Activated CD8-positive, alpha-beta memory T cell treated with anti-CD3 and anti-CD28 coated beads, Interleukin-2, amount 50 U/mL, for 1 hour (primary cell): Measurements from ENCODE around the gene BSN.

Experiments used
- DNase-seq: peaks from one replicate; pipeline ENCODE4 v3.0.0-alpha.2; 2020; ENCODE audit errors: extremely low read depth

The BSN gene

DNA sequence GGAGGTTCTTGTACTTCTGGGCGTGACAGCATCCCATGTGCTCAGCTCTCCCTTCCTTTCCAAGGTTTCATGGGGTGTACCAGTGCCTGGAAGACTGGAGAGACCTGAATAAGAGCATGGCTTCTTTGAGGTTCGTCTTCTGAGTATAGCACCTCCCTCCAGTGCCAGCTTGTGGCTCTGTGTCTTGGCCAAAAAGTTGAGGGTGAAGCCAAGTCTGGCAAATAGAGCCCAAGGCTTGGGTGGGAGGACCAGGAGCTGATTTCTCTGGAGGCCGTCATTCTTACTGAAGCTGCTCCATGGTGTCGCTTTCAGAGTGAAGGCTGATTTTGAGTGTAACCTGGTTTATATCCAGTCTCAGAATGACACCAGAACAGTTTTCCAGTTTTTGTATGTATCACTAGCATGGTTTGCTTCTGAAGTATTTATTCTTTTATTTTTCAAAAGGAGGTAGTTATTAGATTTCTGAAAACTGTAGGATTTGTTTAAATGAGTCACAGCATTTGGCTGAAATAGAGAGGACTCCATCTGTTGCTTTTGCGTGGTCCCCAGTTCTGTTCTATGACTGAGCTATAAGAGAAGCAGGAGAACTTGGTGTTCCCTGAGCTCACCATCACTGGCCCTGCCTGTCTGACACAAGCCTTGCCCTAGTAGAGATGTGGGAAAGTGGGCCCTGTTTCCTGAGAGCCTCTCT, 47.2 kb downstream of the BSN start:
- DNase-seq = no peak

DNA sequence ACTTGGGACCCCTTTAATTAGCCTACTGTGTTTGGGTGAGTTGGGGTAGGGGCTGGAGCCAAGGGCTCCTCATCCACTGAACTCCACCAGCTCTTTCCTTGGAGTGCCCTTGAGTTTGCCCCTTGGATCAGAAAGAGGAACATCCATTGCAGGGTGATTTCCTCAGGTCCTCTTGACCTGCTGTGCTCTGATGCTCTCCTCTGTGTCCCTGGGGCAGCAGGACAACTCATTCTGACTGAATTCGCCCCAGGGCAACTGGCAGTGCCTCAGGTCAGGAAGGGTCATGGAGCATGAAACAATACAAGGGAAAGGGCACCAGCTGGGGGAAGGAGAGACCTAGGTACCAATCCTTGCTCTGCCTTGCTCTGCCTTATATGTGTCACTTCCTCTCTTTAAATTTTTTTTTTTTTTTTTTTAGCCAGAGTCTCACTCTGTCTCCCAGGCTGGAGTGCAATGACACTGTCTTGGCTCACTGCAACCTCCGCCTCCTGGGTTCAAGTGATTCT, 47.8 kb downstream of the BSN start:
- DNase-seq = no peak

DNA sequence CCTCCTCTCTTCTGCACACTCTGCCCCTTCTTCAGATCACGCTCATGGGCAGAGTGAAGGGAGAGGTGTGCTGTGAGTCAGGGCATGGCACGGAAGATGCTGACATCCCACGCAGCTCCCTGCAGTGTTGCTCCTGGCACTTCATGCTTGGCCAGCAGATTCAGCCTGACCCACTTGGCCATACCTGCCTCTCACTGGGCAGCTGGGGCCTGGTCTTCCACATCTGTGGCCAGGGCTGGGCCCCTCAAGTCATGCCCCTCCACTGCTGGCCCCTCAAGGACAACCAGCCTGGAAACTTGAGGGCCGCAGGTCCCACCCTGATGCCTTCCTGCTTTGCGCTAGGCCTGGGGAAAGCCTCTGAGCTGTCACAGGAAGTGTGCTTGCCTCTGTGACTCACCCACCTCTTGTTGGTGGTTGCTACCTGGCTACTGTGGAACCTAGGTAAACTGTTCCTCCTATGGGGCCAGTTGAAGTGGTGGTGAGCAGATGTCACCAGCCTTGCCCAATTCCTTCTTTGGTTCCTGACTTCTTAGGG, 48.7 kb downstream of the BSN start:
- peak; percentile 27 for DNase-seq

DNA sequence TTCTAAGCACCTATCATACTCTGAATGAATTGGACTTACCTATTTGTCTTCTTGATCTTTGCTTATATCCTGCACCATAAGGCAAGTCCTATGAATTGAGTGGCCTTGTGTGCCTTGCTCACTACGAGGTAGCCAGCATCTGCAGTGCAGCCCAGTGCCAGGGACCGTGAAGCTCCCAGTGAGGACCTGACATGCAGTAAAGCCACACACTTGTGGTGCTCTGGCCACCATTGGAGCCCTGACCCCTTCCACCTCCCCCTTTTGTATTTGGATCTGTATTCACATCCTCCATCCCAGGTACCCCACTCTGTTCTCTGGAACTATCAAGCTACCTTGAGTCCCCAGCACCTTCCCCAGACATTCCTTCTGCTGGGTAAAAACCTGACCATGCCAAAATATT, 52.1 kb downstream of the BSN start:
- DNase-seq = no peak

DNA sequence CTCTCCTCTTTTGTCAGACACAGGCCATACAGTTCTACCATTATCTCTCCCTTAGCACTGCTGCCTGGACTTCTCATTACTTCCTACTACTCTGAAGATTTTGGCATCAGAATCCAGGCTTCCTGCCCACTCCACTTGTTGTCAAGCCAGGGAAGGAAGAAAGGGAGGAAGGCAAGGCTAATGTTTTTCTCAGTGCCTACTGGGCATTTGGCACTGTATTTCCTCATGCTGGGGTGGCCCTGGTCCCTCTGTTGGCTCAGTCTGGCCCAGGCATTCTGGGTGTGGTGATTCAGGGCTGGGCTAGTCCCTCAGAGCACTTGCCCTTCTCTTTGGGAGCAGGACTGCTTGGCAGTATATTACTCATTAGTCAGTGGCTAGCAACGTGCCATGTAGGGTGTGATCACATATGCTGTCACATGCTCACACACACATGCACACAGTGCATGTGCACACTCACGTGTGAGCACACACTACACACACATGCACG, 52.9 kb downstream of the BSN start:
- DNase-seq = no peak

GRCh38 chr3:49607796-49608195, 53.5 kb downstream of the BSN start:
- DNase-seq = no peak

DNA sequence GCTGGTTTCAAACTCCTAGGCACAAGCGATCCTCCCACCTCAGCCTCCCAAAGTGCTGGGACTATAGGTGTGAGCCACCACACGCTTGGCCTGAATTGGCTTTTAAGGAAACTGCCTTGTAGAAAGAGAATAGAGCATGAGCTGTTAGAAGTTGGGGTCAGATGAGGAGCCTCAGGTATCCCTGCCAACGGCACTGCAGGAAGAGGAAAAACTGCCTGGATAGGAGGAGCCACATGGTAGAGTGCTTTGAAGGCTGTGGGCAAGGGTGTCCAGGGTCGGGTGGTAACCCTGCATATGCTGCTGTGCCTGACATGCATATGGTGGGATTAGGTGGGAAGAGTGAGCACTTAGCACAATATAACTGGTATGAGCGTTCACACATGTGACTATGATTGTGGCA, 55.0 kb downstream of the BSN start:
- DNase-seq = no peak

GRCh38 chr3:49609815-49610214, 55.5 kb downstream of the BSN start:
- DNase-seq = no peak

GRCh38 chr3:49610666-49611280, 56.5 kb downstream of the BSN start:
- no peak for DNase-seq

DNA sequence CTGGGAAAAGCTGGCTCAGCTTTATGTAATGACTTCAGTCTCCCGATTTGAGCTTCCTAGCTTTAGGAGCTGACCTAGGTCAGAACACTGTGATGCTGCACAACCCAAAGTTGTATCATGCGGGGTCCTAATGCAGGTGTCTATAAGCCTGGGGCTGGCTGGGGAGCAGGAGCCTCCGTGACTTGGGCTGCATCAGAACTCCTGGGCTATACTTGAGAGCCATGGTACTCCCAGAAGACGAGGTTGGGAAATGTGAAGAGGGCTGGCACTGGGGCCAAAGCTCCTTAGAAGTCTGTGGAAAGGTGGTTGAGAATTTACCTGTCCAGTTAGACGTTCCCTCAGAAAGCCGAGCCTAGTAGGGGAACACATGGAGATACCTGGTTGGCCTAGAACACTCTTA, 57.0 kb downstream of the BSN start:
- DNase-seq = no peak

- no peak for DNase-seq
Measured at GRCh38 chr3:49611719-49612118, 57.4 kb downstream of the BSN start.

- no peak for DNase-seq
Measured at GRCh38 chr3:49614936-49615335, 60.7 kb downstream of the BSN start.

DNA sequence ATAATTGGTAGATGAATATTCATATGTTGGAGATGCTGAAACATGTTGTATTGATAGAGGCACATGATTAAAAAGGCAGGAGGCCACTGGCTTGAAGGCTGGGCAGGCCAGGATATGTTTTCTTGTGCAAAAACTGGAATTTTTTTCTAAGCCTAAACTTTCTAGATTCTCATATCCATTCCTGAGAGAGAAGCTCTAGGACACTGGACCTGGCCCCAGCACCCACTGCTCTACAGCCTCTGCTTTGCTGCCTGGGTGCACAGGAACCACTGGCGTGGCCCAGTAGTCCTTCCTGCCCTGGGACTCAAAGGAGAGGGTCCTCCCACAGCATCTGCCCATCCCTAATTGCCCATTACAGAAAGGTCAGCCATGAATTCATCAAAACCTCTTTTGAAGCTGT, 61.8 kb downstream of the BSN start:
- DNase-seq = no peak

- no peak for DNase-seq
Measured at GRCh38 chr3:49616491-49616941, 62.2 kb downstream of the BSN start.

DNA sequence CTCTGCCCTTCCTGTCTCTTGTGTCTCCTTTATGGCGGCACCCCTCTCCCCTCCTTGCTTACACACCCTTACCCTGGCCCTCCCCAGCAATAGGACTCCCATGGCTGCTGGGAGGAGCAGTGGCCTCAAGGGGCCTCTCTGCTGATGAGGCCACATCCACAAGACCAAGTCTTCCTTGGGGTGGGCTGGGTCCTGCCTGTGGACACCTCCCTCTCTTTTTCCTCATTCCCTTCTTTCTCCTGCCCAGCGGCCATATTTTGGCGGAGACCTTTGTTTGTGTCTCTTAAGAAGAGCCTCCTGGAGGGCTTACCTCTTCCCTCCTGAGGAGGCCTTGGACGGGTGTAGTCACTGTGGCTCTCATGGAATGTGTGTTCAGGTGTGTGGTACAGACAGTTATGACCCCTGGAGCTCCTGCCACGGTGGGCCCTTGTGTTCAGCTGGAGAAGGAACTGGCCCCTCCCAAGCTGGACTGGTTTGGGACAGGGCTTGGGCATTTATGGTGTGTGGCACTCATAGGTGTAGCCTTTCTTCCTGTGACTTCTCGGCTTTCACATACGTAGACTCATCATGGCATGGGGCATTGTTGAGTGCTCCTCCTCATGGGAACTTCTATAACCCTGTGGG, 63.2 kb downstream of the BSN start:
- no peak for DNase-seq

DNA sequence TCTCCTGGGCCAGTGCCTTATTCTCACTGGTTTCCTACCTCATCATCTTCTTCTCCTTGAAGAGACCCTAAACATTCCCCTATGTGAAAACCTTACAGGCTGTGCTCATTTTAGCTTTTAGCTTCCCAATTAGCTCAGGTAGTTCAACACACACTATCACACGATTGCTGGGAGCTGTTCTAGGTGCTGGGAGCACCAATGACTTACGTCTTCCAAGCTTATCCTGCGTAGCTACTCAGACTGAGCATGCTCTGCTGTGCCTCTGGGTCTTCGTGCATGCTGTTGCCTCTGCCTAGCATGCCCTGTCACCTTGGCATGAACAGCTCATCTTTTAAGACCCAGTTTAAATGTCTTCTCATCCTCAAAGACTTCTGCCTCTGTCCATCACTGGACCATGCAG, 64.1 kb downstream of the BSN start:
- DNase-seq = no peak

GRCh38 chr3:49619649-49620048, 65.4 kb downstream of the BSN start:
- DNase-seq = no peak

DNA sequence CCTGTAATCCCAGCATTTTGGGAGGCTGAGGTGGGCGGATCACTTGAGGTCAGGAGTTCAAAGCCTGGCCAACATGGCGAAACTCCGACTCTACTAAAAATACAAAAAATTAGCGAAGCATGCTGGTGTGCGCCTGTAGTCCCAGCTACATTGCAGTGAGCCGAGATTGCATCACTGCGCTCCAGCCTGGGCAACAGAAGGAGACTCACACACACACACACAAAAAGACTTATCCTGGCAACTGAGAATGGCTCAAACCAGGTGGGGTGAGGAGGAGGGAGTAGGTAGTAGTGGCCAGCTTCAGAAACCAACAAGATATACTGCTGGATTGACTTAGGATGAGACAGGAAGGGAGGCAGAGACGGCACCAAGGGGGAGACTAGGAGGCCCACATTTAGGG, 66.5 kb downstream of the BSN start:
- DNase-seq = no peak

DNA sequence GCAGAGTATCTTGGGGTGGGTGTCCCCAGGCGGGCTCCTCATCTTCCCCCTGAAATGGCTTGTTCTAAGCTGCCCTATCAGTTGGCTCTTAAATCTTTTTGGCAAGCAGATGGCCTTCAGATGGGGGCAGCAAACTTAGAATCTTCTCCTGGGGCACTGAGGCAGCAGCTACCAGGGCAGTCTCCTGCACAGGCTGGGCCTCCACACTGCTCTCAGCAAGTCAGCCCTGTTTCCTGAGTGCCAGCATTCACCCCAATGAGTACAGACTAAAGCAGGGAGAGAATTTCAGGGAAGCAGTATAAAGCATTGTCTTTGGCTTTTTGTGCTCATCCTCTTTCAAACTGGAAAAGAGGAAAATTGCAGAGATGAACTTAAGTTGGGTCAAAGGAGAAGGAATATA, 68.8 kb downstream of the BSN start:
- DNase-seq = no peak

DNA sequence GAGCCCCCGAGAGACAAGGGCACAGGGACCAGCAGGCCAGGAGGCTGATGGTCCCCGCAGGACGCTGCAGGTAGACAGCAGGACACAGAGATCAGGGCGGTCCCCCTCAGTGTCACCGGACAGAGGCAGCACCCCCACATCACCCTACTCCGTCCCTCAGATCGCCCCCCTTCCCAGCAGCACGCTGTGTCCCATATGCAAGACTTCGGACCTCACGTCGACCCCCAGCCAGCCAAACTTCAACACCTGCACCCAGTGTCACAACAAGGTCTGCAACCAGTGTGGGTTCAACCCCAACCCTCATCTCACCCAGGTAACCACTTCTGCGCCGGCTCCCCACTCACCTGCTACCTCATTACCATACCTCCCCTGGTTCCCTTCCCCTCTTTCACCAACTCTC, 70.8 kb downstream of the BSN start:
- DNase-seq = no peak

DNA sequence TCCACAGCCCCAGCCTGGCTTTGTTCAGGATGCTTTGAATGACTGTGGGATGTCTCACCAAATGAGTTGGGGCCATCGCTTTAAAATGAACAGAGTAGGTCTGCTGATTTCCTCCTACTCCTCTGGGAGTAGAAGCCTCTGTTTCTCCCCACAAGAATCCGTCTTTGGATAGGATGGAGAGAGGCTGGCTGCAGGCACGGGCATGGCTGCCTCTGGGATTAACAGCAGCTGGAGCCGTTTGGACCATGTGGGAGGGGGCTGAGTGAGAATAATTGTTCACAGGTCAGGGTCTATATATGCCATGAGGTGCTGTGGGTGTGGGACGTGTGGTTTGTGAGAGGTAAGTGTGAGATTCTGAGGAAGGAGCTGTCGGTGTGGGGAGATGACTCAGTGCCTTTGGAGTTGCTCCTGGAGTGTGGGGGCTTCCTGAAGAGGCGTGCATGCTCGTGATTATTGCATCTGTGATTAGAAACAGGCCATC, 71.9 kb downstream of the BSN start:
- no peak for DNase-seq

- no peak for DNase-seq
Measured at GRCh38 chr3:49626796-49627195, 72.5 kb downstream of the BSN start.

DNA sequence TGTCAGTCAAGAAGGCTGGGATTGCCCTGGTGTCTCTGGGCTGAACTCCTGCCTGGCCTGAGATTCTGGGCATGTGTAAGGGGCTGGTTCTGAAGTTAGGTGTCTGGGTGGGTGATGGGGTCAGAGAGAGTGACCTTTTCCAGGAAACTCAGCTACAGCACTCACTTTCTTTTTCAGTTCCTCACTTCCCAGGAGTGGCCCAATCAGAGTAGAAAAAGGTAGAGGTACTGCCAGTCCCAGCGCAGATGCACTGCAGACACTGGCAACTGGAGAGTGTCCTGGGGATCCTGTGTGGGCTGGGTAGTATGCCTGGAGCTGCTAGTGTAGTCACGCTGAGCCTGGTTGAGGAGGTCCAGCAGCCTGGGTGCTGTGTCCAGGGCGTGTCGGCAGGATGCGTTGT, 73.4 kb downstream of the BSN start:
- no peak for DNase-seq
